Omental fat pad (tissue), 4 donors: ENCODE measurements around the gene RALGAPA1. TPM values are rescaled to one million over a fixed set of nuclear protein-coding genes. Genes with fewer than 3 reads are reported as not detected.
"Not testable (repeated sequence)": the region's sequence is repeated elsewhere in the genome, so short reads cannot be mapped to it uniquely, and the experiment has no call there.

Source experiments
- ATAC-seq: fragments of 150-250 bp; one replicate; pipeline ENCODE4 v1.9.1; 2016; ENCODE audit warnings: mild to moderate bottlenecking, moderate library complexity; ENCODE audit not compliant: low FRiP score
- DNase-seq: peaks from one replicate; pipeline ENCODE4 v3.0.0-alpha.2; 2019; ENCODE audit warnings: low spot score
- CTCF ChIP-seq, 3 donors: fragments of 450-650 bp; IDR thresholded peaks; one replicate each; pipeline ENCODE4 v1.5.1; 2016 to 2017; ENCODE audit warnings: antibody characterized with exemption in 3 of 3, mild to moderate bottlenecking in 3 of 3, moderate library complexity in 2 of 3
- total RNA-seq, 4 donors: library from RNA; depleted of rRNA; stranded (reverse); fragments of >200 nt; gene quantifications; one replicate each; pipeline ENCODE4 v1.1.0, GENCODE V29; 2016

The RALGAPA1 gene
- total RNA-seq, 4 donors from 2014 or later = 43.5 to 79.0 (median 54.9) TPM

GRCh38 chr14:35806006-35806907 lies 2.8 kb downstream of the RALGAPA1 start:
- no peak for TF ChIP-seq CTCF (IDR thresholded peaks at IDR 0.05)
- ATAC-seq = no peak
- DNase-seq = no peak

GRCh38 chr14:35797796-35798195 lies 11.3 kb downstream of the RALGAPA1 start:
- DNase-seq (no peak), ATAC-seq (no peak)
- TF ChIP-seq CTCF (IDR thresholded peaks at IDR 0.05) = no peak

GRCh38 chr14:35789651-35790050 lies 19.4 kb downstream of the RALGAPA1 start:
- ATAC-seq (no peak), DNase-seq (no peak)
- TF ChIP-seq CTCF (IDR thresholded peaks at IDR 0.05) = no peak

GRCh38 chr14:35786856-35787255 lies 22.2 kb downstream of the RALGAPA1 start:
- no peak for DNase-seq
- no peak for ATAC-seq
- no peak for TF ChIP-seq CTCF (IDR thresholded peaks at IDR 0.05)

- ATAC-seq (no peak), DNase-seq (no peak)
- no peak for TF ChIP-seq CTCF (IDR thresholded peaks at IDR 0.05)
These were observed 25.4 kb downstream of the RALGAPA1 start for GRCh38 chr14:35783699-35784098.

GRCh38 chr14:35779368-35779767 lies 29.7 kb downstream of the RALGAPA1 start:
- no peak for ATAC-seq
- no peak for DNase-seq
- TF ChIP-seq CTCF (IDR thresholded peaks at IDR 0.05) = no peak

- ATAC-seq, DNase-seq: not testable (repeated sequence)
These were observed 31.5 kb downstream of the RALGAPA1 start for GRCh38 chr14:35777550-35777949.
